Effector memory CD4-positive, alpha-beta T cell (primary cell): ENCODE data around the gene PCDHB10.
"Not testable (repeated sequence)": the region's sequence is repeated elsewhere in the genome, so short reads cannot be mapped to it uniquely, and the experiment has no call there.

Experiments
- DNase-seq, 3 donors: peaks; one replicate each; pipeline ENCODE4 v3.0.0-alpha.2; 2020
- H3K27ac ChIP-seq: 2 replicates; pipeline ENCODE4 v1.7.0; 2013; ENCODE audit warnings: mild to moderate bottlenecking, low read length, moderate library complexity; ENCODE audit not compliant: insufficient read depth, poor library complexity, severe bottlenecking
- H3K27me3 ChIP-seq: replicated peaks from 2 replicates; pipeline ENCODE4 v1.7.0; 2013; ENCODE audit warnings: mild to moderate bottlenecking, low read length; ENCODE audit not compliant: insufficient read depth, control insufficient read depth, poor library complexity, severe bottlenecking
- H3K36me3 ChIP-seq: 2 replicates; pipeline ENCODE4 v1.7.0; 2013; ENCODE audit warnings: mild to moderate bottlenecking, low read length, moderate library complexity; ENCODE audit not compliant: control insufficient read depth, insufficient read depth
- H3K4me1 ChIP-seq: 2 replicates; pipeline ENCODE4 v1.7.0; 2013; ENCODE audit warnings: low read length, mild to moderate bottlenecking; ENCODE audit not compliant: control insufficient read depth, insufficient read depth, poor library complexity, severe bottlenecking
- H3K4me3 ChIP-seq: 2 replicates; pipeline ENCODE4 v1.7.0; 2013; ENCODE audit warnings: low read length, low read depth, mild to moderate bottlenecking; ENCODE audit not compliant: insufficient read depth, poor library complexity, severe bottlenecking
- H3K9me3 ChIP-seq: 2 replicates; pipeline ENCODE4 v1.7.0; 2013; ENCODE audit warnings: mild to moderate bottlenecking, low read length, moderate library complexity; ENCODE audit not compliant: control insufficient read depth

The PCDHB10 gene

DNA sequence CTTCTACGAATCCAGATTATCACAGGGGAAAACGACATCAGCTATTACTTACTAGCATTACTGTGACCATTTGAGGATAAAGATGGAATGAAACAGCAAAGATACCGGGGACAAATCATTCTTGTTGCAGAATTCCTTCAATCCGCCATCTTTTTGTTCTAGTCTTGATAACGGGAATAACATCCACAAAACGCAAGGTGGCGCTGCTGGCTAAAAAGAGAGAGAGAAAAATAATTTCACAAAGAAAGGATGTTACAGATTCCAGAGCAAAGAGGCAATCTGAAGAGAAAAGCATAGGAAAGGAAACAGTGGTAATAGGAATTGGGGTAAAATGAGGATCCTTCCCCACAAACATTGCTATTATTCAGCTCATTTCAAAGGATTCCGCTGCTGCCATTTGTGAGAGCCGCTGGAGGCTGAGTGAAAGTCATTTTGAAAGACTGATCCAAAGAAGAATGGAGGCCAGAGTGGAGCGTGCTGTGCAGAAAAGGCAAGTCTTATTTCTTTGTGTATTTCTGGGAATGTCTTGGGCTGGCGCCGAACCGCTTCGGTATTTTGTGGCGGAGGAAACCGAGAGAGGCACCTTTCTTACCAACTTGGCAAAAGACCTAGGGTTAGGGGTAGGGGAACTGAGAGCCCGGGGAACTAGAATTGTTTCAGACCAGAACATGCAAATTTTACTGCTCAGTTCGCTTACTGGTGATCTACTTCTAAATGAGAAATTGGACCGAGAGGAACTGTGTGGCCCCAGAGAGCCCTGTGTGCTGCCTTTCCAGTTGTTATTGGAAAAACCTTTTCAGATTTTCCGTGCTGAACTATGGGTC, 19.6 kb upstream of the PCDHB10 start, which contains the start of gene PCDHB7:
Gene PCDHB7 (plus strand): TSS at position 264 of the 824 bp plus-strand sequence. CDS start 192 bp downstream, at position 456.
- peaks cover 9% of the 10 kb centered on the region for H3K27me3 ChIP-seq
- peak in 1 of 3 donors; percentile 3 for DNase-seq
- no peaks in the 10 kb centered on the region for H3K4me1 ChIP-seq
- no peaks in the 10 kb centered on the region for H3K36me3 ChIP-seq
- H3K9me3 ChIP-seq, result no peaks in the 10 kb centered on the region
- H3K4me3 ChIP-seq, result no peak within 1 kb of the TSS
- H3K27ac ChIP-seq, result no peak within 1 kb of the TSS

DNA sequence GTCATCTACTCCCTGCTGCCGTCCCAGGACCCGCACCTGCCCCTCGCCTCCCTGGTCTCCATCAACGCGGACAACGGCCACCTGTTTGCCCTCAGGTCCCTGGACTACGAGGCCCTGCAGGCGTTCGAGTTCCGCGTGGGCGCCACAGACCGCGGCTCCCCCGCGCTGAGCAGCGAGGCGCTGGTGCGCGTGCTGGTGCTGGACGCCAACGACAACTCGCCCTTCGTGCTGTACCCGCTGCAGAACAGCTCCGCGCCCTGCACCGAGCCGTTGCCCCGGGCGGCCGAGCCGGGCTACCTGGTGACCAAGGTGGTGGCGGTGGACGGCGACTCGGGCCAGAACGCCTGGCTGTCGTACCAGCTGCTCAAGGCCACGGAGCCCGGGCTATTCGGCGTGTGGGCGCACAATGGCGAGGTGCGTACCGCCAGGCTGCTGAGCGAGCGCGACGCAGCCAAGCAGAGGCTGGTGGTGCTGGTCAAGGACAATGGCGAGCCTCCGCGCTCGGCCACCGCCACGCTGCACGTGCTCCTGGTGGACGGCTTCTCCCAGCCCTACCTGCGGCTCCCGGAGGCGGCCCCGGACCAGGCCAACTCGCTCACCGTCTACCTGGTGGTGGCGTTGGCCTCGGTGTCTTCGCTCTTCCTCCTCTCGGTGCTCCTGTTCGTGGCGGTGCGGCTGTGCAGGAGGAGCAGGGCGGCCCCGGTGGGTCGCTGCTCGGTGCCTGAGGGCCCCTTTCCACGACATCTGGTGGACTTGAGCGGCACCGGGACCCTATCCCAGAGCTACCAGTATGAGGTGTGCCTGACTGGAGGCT, 17.7 kb upstream of the PCDHB10 start:
- not testable (repeated sequence) for H3K4me1 ChIP-seq, H3K9me3 ChIP-seq, H3K27ac ChIP-seq, H3K27me3 ChIP-seq, DNase-seq, H3K36me3 ChIP-seq, H3K4me3 ChIP-seq

DNA sequence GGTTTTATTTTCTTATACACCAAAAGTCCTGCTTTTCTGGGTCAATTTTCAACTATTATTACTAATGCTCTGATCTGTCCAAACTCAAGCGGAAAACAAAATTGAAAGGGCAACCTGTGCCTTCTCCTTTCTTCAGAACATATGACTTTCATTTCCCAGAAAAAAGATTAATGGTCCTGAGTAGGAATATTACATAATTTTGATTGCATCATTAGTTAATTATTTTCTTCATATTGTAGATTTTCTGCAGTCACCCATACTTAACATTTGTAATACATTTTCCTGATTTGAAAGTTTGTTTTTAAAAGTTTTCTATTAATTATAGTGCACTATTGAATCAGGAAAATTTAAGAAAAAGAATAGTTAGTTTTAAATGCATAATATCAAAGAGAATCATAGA, 16.2 kb upstream of the PCDHB10 start:
- DNase-seq, result no peak
- Histone ChIP-seq H3K27ac (no peak overlapping the region), H3K27me3 (peaks cover 12% of the 10 kb centered on the region), H3K4me1 (no peaks in the 10 kb centered on the region), H3K9me3 (no peaks in the 10 kb centered on the region), H3K36me3 (no peaks in the 10 kb centered on the region), H3K4me3 (no peak overlapping the region)

DNA sequence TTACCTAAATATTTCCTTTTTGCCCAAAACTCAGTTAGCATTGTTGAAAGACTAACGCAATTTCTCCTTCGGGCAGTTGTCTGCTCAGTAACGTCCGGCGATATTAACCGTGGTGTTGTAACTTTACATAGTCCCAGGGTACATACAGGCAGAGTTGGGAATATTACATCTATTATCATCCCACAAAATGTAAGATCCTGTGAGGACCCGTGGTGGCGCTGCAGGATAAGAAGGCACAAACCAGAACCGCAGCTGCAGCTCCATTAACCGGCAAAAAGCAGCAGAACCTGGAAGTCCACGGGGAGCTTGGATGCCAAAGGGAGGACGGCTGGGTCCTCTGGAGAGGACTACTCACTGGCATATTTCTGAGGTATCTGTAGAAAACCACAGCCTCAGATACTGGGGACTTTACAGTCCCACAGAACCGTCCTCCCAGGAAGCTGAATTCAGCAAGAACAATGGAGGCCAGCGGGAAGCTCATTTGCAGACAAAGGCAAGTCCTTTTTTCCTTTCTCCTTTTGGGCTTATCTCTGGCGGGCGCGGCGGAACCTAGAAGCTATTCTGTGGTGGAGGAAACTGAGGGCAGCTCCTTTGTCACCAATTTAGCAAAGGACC, 14.5 kb upstream of the PCDHB10 start, which contains the start of gene PCDHB8:
Gene PCDHB8 (plus strand): TSS at position 214 of the 615 bp plus-strand sequence. CDS start 245 bp downstream, at position 459.
- H3K36me3 ChIP-seq, result not testable (repeated sequence)

DNA sequence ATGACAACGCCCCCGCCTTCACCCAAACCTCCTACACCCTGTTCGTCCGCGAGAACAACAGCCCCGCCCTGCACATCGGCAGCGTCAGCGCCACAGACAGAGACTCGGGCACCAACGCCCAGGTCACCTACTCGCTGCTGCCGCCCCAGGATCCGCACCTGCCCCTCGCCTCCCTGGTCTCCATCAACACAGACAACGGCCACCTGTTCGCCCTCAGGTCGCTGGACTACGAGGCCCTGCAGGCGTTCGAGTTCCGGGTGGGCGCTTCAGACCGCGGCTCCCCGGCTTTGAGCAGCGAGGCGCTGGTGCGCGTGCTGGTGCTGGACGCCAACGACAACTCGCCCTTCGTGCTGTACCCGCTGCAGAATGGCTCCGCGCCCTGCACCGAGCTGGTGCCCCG, 12.8 kb upstream of the PCDHB10 start:
- DNase-seq, H3K36me3 ChIP-seq, H3K4me1 ChIP-seq, H3K4me3 ChIP-seq, H3K9me3 ChIP-seq, H3K27ac ChIP-seq: not testable (repeated sequence)
- peaks cover 14% of the 10 kb centered on the region for H3K27me3 ChIP-seq

More for the DNA sequence above, 14.5 kb upstream of the PCDHB10 start, which contains the start of gene PCDHB8:
- not testable (repeated sequence) for H3K9me3 ChIP-seq, DNase-seq, H3K4me1 ChIP-seq, H3K4me3 ChIP-seq, H3K27ac ChIP-seq
- H3K27me3 ChIP-seq, result peaks cover 14% of the 10 kb centered on the region

DNA sequence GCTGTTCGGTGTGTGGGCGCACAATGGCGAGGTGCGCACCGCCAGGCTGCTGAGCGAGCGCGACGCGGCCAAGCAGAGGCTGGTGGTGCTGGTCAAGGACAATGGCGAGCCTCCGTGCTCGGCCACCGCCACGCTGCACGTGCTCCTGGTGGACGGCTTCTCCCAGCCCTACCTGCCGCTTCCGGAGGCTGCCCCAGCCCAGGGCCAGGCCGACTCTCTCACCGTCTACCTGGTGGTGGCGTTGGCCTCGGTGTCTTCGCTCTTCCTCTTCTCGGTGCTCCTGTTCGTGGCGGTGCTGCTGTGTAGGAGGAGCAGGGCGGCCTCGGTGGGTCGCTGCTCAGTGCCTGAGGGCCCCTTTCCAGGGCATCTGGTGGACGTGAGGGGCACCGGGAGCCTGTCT, 12.3 kb upstream of the PCDHB10 start:
- H3K4me3 ChIP-seq, H3K27ac ChIP-seq, H3K4me1 ChIP-seq, DNase-seq, H3K36me3 ChIP-seq, H3K9me3 ChIP-seq: not testable (repeated sequence)
- peaks cover 14% of the 10 kb centered on the region for H3K27me3 ChIP-seq

DNA sequence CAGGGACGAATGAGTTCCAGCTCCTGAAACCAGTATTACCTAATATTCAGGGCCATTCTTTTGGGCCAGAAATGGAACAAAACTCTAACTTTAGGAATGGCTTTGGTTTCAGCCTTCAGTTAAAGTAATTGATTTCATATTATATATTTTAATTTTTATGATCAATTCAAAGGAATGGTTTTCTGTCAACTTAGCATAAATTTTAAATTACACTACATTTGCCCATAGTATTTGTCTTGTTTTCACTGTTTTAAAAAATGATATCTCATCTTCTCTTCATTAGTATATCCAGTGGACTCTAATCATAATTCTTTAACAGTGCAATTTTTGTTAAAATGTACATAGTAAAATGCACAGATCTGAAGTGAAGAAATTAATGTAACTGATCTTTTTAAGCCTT, 11.8 kb upstream of the PCDHB10 start:
- no peaks in the 10 kb centered on the region for H3K36me3 ChIP-seq
- peaks cover 14% of the 10 kb centered on the region for H3K27me3 ChIP-seq
- H3K4me3 ChIP-seq, result no peak overlapping the region
- no peaks in the 10 kb centered on the region for H3K9me3 ChIP-seq
- H3K4me1 ChIP-seq, result no peaks in the 10 kb centered on the region
- no peak for DNase-seq
- no peak overlapping the region for H3K27ac ChIP-seq

DNA sequence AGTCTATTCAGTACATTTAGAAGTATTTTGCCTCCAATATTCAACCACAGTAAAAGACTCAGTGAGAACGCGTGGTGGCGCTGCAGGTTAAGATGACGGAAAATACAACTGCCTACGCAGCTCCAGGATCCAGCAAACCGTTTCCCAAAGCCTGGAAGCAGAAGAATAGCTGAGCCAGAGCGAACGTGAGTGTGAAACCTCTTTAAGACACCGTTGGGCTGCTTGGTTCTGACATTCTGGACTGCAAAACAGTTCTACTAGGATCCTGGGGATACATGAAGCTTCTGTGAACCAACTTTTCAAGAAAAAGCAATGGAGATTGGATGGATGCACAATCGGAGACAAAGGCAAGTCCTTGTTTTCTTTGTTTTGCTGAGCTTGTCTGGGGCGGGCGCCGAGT, 9.9 kb upstream of the PCDHB10 start, which contains the start of gene PCDHB16:
Gene PCDHB16 (plus strand): TSS at position 140 of the 400 bp plus-strand sequence. CDS start 173 bp downstream, at position 313.
- no peaks in the 10 kb centered on the region for H3K4me1 ChIP-seq
- no peak within 1 kb of the TSS for H3K4me3 ChIP-seq
- no peaks in the 10 kb centered on the region for H3K36me3 ChIP-seq
- DNase-seq, result no peak
- H3K27me3 ChIP-seq, result peaks cover 5% of the 10 kb centered on the region
- H3K9me3 ChIP-seq, result no peaks in the 10 kb centered on the region
- H3K27ac ChIP-seq, result no peak within 1 kb of the TSS

DNA sequence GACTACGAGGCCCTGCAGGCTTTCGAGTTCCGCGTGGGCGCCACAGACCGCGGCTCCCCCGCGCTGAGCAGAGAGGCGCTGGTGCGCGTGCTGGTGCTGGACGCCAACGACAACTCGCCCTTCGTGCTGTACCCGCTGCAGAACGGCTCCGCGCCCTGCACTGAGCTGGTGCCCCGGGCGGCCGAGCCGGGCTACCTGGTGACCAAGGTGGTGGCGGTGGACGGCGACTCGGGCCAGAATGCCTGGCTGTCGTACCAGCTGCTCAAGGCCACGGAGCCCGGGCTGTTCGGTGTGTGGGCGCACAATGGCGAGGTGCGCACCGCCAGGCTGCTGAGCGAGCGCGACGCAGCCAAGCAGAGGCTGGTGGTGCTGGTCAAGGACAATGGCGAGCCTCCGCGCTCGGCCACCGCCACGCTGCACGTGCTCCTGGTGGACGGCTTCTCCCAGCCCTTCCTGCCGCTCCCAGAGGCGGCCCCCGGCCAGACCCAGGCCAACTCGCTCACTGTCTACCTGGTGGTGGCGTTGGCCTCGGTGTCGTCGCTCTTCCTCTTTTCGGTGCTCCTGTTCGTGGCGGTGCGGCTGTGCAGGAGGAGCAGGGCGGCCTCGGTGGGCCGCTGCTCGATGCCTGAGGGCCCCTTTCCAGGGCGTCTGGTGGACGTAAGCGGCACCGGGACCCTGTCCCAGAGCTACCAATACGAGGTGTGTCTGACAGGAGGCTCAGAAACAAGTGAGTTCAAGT, 7.9 kb upstream of the PCDHB10 start:
- not testable (repeated sequence) for H3K4me3 ChIP-seq, H3K36me3 ChIP-seq, H3K27ac ChIP-seq, DNase-seq, H3K9me3 ChIP-seq, H3K4me1 ChIP-seq, H3K27me3 ChIP-seq
